Subcutaneous abdominal adipose tissue (tissue), 5 donors: ENCODE results near the gene ENTHD1.

Source experiments
- H3K27ac ChIP-seq: one replicate; pipeline ENCODE4 v1.7.0; 2013; ENCODE audit warnings: low read depth, mild to moderate bottlenecking, inconsistent platforms, low read length, moderate library complexity
- H3K27me3 ChIP-seq, 5 donors: one replicate each; pipeline ENCODE4 v1.7.0; 2013; ENCODE audit warnings: low read length in 5 of 5, inconsistent platforms in 1 of 5; ENCODE audit not compliant: control insufficient read depth in 5 of 5, insufficient read depth in 4 of 5
- H3K36me3 ChIP-seq, 5 donors: one replicate each; pipeline ENCODE4 v1.7.0; 2013; ENCODE audit warnings: low read length in 5 of 5; ENCODE audit not compliant: control insufficient read depth in 5 of 5, insufficient read depth in 5 of 5
- H3K4me1 ChIP-seq, 5 donors: one replicate each; pipeline ENCODE4 v1.7.0; 2013; ENCODE audit warnings: low read length in 5 of 5, mild to moderate bottlenecking in 3 of 5, moderate library complexity in 1 of 5; ENCODE audit not compliant: control insufficient read depth in 5 of 5, insufficient read depth in 5 of 5
- H3K4me3 ChIP-seq, 5 donors: one replicate each; pipeline ENCODE4 v1.7.0; 2013; ENCODE audit warnings: low read length in 5 of 5, low read depth in 1 of 5
- H3K9ac ChIP-seq, 5 donors: one replicate each; pipeline ENCODE4 v1.7.0; 2013; ENCODE audit warnings: low read length in 5 of 5, mild to moderate bottlenecking in 4 of 5, moderate library complexity in 3 of 5
- H3K9me3 ChIP-seq, 5 donors: one replicate each; pipeline ENCODE4 v1.7.0; 2013; ENCODE audit warnings: low read length in 5 of 5; ENCODE audit not compliant: control insufficient read depth in 5 of 5
- donor health status: healthy.
- donor health status: healthy.
- donor health status: healthy.
- donor health status: healthy.
- donor health status: healthy.

ENTHD1 gene

DNA sequence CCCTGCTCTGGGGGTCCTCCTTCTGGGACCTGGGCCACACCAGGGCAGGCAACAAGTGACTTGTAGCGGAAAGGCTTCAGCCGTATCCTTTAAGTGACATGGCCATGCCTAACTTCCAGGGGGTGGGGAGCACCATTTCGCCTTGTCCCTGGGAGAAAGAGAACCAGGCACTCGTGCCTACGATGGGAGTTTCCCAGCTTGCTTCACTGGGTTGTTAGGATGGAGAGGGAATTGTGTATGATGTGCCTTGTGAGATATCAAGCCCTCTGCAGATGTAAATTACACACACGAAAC is 171.6 kb downstream of the ENTHD1 start:
- Histone ChIP-seq H3K9ac (no peak overlapping the region), H3K4me3 (no peak overlapping the region), H3K9me3 (no peaks in the 10 kb centered on the region), H3K4me1 (peaks cover 0 to 3% (median 0%) of the 10 kb centered on the region in 5 donors), H3K27me3 (peaks cover 7 to 16% (median 12%) of the 10 kb centered on the region in 5 donors), H3K36me3 (no peaks in the 10 kb centered on the region), H3K27ac (no peak overlapping the region)

DNA sequence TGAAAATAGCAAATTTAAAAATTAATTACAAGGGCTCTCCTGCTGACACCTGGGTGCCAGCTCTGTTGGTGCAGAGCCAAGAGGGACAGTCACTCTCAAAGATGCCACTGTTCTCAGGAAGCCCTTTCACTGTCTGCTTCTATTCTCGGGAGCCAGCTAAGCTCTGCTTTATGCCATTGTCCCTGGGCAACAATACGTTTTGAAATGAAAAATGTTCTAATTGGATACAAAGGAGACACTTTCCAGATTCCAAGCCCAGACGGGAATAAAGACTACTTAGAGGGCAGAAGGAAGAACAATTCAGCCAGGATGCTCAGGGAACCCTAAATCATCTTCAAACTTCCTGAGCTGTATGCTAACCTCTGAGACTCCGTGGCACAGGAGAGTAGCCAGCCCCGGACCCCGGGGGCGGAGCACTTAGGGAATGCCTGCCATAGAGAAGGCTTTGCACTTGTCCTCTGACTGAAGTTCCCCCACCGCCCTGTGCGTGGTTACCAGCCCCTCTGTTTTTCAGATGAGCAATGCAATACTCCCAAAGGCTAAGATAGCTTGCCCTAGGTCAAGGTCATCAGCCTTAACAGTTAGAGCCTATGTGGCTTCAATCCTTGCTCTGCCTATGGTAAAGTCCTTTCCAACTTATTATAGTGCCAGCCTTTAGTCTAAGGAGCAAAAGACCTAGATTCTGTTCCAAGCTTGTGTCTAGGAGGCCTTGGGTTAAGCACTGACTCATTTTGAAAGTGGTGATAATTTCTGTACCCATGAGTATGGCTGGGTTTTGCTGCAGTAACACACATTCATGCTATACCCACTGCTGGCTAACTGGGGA is 172.1 kb downstream of the ENTHD1 start:
- Histone ChIP-seq H3K36me3 (no peaks in the 10 kb centered on the region), H3K4me3 (no peak overlapping the region)

DNA sequence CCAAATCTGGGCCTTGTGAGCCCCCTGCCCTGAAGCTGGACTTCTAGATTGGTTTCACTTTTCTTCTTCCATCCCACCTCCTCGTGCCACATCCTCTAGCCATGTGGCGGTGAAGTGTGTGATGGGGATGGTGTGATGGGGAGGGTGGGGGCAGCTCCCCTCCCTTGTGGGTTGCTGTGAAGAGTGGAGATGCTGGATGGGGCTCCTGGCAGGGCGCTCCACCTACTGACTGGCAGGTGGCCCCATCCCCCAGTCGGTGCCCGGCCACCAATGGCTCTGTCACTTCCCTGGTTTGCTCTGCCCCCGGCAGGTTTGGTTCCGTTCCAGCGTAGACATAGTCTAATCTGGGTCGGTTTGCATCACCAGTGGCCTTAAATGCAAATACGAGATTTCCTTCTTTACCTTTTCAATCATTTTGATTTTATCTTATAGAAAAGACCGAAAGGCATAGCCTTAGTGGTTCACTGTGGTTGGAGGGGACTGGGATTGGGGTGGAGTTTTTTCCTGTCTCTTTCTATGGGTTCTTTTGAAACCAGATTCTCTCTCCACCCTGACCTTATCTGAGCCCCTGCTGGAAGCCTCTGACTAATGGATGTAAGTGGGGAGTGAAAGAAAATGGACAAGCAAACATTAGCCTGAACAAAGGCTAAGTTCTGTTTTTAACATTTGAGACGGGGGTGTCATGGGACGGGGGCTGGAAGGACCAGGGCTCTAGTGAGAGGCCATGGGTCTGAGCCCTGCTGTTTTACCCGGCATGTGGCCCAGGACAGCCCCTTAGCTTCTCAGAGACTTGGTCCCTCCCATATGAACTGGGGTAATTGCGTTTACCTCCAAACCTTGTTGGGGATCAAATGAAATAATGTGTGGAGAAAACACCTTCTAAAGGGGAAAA is 173.8 kb downstream of the ENTHD1 start:
- Histone ChIP-seq H3K4me1 (peaks cover 0 to 3% (median 0%) of the 10 kb centered on the region in 5 donors), H3K4me3 (no peak overlapping the region), H3K9ac (no peak overlapping the region), H3K36me3 (no peaks in the 10 kb centered on the region), H3K27ac (no peak overlapping the region), H3K9me3 (no peaks in the 10 kb centered on the region), H3K27me3 (peaks cover under 1 to 11% (median 7%) of the 10 kb centered on the region in 5 donors)

More for the DNA sequence above, 172.1 kb downstream of the ENTHD1 start:
- H3K4me1 ChIP-seq, result peaks cover 0 to 3% (median 0%) of the 10 kb centered on the region in 5 donors
- no peaks in the 10 kb centered on the region for H3K9me3 ChIP-seq
- H3K27ac ChIP-seq, result no peak overlapping the region
- H3K9ac ChIP-seq, result no peak overlapping the region
- peaks cover 7 to 16% (median 12%) of the 10 kb centered on the region in 5 donors for H3K27me3 ChIP-seq

DNA sequence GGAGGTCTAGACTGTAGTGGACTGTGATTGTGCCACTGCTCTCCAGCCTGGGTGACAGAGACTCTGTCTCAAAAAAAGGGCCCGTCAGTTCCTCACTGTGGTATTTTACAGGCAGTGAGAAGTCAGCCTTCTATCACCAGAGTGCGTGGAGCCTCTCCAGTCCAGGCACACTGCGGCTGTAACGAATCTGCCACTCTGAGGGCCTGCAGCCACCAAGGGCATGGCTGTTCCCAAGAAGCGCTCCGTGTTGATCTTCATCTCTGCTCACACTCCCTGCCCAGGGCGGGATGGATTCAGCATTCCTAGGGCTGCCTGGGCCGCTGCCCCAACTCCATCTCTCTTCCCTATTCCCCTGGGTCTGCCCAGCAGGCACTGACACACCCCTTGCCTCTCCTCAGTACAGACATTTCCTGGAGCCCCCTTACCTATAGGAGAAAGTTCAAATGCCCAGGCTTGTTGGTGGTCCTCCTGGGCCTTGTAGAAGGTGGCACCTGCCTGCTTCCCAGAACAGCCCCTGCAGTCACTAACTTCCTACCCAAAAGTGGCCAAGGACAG is 174.6 kb downstream of the ENTHD1 start:
- Histone ChIP-seq H3K27me3 (peaks cover 0 to 11% (median 8%) of the 10 kb centered on the region in 5 donors), H3K36me3 (no peaks in the 10 kb centered on the region), H3K9me3 (no peaks in the 10 kb centered on the region), H3K4me1 (peaks cover 0 to 3% (median 0%) of the 10 kb centered on the region in 5 donors), H3K9ac (no peak overlapping the region), H3K27ac (no peak overlapping the region), H3K4me3 (no peak overlapping the region)

DNA sequence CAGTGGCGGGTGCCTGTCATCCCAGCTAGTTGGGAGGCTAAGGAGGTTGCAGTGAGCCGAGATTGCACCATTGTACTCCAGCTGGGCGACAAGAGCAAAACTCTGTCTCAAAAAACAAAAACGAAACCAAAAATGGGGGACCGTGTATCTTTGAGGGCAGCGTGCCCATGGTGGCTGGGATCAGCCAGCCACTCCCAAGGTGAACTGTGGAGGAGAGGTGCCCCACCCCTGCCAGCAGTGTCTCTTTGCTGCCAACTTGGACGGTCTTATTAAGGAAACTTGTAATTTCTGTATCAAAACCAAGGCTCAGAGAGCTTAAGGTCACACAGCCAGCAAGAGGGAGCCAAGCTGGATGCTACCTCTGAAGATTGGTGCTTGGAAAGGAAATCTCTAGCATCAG is 175.4 kb downstream of the ENTHD1 start:
- H3K27ac ChIP-seq, result no peak overlapping the region
- H3K9me3 ChIP-seq, result no peaks in the 10 kb centered on the region
- H3K4me1 ChIP-seq, result peaks cover 0 to 3% (median 0%) of the 10 kb centered on the region in 5 donors
- H3K27me3 ChIP-seq, result peaks cover 0 to 11% (median 8%) of the 10 kb centered on the region in 5 donors
- no peak overlapping the region for H3K9ac ChIP-seq
- no peak overlapping the region for H3K4me3 ChIP-seq
- no peaks in the 10 kb centered on the region for H3K36me3 ChIP-seq

DNA sequence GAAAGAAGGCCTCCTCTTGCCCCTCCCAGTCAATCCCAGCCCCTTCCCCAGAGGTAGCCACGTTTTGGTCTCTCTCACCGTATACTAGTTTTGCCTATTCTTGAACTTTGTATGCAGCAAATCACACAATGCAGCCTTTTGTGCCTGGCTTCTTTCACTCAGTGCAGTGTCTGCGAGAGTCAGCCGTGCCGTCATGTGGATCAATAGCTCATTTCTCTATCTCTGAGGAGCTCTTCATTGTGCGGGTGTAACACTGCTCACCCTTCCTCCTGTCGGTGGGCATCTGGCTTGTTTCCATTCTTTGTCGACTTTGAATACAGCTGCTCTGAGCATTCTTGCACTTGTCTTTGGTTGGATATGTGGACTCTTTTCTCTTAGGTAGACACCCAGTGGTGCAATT is 176.5 kb downstream of the ENTHD1 start:
- H3K27ac ChIP-seq, result no peak overlapping the region
- peaks cover 7 to 18% (median 11%) of the 10 kb centered on the region in 5 donors for H3K27me3 ChIP-seq
- no peak overlapping the region for H3K4me3 ChIP-seq
- H3K36me3 ChIP-seq, result no peaks in the 10 kb centered on the region
- H3K9ac ChIP-seq, result no peak overlapping the region
- H3K9me3 ChIP-seq, result no peaks in the 10 kb centered on the region
- H3K4me1 ChIP-seq, result peaks cover 0 to 3% (median 0%) of the 10 kb centered on the region in 5 donors

DNA sequence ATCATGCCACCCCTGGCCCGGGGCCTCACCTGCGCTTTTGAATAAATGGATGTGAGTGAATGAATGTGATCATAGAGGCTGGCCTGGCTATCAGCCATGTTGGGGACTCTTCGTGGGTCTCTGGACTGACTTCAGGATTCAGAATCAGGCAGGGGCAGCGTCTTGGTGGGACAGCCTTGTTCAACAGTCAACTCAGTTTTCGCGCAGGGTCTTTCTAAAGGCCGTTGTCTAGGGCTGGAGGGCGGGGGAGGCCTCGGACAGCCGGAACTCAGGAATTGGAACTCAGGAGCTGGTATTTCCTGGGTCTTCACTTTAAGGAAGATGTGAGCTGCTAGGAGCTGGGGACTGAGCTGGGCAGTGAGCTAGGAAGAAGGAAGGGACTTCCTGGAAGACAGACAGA is 177.0 kb downstream of the ENTHD1 start:
- peaks cover 0 to 3% (median 0%) of the 10 kb centered on the region in 5 donors for H3K4me1 ChIP-seq
- no peaks in the 10 kb centered on the region for H3K9me3 ChIP-seq
- no peak overlapping the region for H3K9ac ChIP-seq
- no peak overlapping the region for H3K4me3 ChIP-seq
- H3K27ac ChIP-seq, result no peak overlapping the region
- peaks cover 8 to 17% (median 13%) of the 10 kb centered on the region in 5 donors for H3K27me3 ChIP-seq
- H3K36me3 ChIP-seq, result no peaks in the 10 kb centered on the region

DNA sequence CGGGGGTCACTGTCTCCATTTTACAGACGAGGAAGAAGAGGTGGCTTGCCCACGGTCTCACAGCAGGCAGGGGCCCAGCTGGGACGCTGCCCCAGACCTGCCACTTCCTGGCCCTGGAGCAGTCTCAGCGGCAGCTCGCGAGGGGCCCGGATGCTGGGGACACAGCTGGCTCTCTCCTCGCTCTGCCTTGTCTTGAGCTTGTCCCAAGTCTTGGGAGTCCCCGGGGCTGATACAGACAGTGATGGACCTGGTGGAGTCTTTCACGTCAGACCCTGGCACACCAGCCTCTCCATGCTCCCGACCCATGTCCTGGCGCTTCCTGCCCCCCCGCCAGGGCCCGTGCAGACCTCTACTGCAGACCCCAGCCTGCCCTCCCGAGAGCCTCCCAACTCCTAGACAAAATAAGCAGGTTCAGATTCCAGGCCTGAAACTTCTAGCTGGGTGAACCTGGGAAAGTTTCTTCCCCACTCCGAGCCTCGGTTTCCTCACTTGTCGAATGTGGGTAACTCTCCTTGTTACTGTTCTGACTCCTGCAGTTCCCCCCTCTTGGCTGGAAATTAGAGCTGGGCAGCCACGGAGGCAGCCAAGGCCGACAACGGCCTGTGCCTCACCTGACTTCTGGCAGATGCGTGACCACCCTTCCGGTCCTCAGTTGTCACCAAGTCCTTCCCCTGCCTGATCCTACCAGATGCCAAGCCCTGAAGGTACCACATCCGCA is 177.6 kb downstream of the ENTHD1 start:
- no peaks in the 10 kb centered on the region for H3K36me3 ChIP-seq

DNA sequence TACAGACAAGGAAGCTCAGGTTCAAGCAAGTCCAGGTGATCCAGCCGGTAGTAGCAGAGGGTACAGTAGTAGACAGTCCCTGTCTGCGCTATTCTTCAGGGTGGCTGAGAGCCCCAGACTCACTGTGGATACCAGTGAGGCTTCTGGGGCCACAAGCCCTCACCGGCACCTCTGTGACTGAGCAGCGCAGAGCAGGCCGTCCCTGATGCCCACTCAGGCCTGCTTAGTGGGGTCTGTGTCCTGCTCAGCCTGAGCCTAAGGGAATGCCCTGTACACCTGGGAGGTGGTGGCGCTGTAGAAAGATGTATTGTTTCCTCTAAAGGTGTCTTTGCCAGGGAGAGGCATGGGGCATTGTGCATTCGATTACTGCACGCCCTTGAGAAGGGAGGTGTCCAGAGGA is 179.2 kb downstream of the ENTHD1 start:
- Histone ChIP-seq H3K27ac (no peak overlapping the region), H3K27me3 (peaks cover 7 to 16% (median 12%) of the 10 kb centered on the region in 5 donors), H3K9ac (no peak overlapping the region), H3K9me3 (no peaks in the 10 kb centered on the region), H3K36me3 (no peaks in the 10 kb centered on the region), H3K4me1 (peaks cover 2 to 15% (median 9%) of the 10 kb centered on the region in 5 donors), H3K4me3 (no peak overlapping the region)

More for the DNA sequence above, 177.6 kb downstream of the ENTHD1 start:
- H3K9me3 ChIP-seq, result no peaks in the 10 kb centered on the region
- no peak overlapping the region for H3K27ac ChIP-seq
- no peak overlapping the region for H3K9ac ChIP-seq
- H3K27me3 ChIP-seq, result peaks cover 7 to 19% (median 13%) of the 10 kb centered on the region in 5 donors
- peaks cover 0 to 6% (median 2%) of the 10 kb centered on the region in 5 donors for H3K4me1 ChIP-seq
- H3K4me3 ChIP-seq, result no peak overlapping the region
